ENCODE data around the gene HYAL3. TPM values are rescaled to one million over a fixed set of nuclear protein-coding genes. Genes with fewer than 3 reads are reported as not detected.
A peak's percentile ranks its signal among the peaks of the same experiment; 100 is the strongest.
"Not testable (repeated sequence)": the region's sequence is repeated elsewhere in the genome, so short reads cannot be mapped to it uniquely, and the experiment has no call there.

The HYAL3 gene
- total RNA-seq, 2 experiments from 2014 or later, result 3.0 to 3.2 TPM

DNA sequence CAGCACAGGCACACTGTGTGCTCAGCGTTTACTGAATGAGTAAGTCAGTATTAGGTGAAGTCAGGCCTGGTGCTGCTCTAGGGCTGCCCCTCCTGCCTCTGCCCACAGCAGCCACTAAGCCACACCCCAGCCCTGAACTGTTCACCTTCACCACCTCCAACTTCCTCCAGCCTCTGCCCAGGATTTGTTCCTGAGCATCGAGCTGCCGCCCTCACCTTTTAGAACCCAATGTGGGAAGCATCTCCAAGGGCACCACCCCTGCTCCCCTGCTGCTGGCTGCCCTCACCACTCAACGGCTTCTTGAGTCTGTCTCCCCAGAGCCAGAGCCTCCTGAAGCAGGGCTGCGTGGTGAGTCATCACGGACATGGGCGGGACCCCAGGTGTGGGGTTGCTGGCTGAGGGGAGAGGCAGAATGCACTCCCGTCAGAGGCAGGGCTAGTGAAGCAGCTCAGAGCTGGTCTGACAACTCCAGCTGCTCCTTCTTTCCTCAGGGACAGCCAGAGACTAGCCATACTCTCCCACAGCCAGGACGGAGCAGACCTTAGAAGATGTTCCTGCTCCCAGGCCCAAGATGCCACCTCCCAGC lies 17.5 kb upstream of the HYAL3 start:
- H3K4me1 Mint-ChIP-seq (ENCODE audit: low read depth), result peaks cover 40% of the 10 kb centered on the region
- Histone ChIP-seq H3K27ac (ENCODE audit: low read depth in 1 of 2, low read length in 2 of 2) (peak overlapping the region in 1 of 2 donors; percentile 47), H3K9me3 (ENCODE audit: control insufficient read depth in 1 of 2, insufficient read depth in 1 of 2, low read length in 2 of 2) (no peaks in the 10 kb centered on the region), H3K4me1 (ENCODE audit: insufficient read depth, low read length) (peaks cover 57% of the 10 kb centered on the region), H3K36me3 (ENCODE audit: insufficient read depth, low read length) (no peaks in the 10 kb centered on the region), H3K4me3 (ENCODE audit: low read length) (peak overlapping the region; percentile 31), H3K27me3 (ENCODE audit: control insufficient read depth in 1 of 2, insufficient read depth in 2 of 2, low read length in 2 of 2) (no peaks in the 10 kb centered on the region)
- H3K27ac Mint-ChIP-seq, result peak overlapping the region; percentile 90
- intact Hi-C loops (cut with DNase I, micrococcal nuclease), result no loop called here
- H3K36me3 Mint-ChIP-seq (ENCODE audit: low read depth), result no peaks in the 10 kb centered on the region
- ATAC-seq (ENCODE audit: poor library complexity) (peak; percentile 71), DNase-seq (peak in 13 of 14 experiments; percentile 52 to 85 (median 67))
- H3K4me3 Mint-ChIP-seq, result peak overlapping the region; percentile 74
- H3K27me3 Mint-ChIP-seq, result no peaks in the 10 kb centered on the region
- ChIA-PET CTCF (interaction anchor here (2.2 kb wide), 1 partner anchor 8 kb away, joined by 7 read pairs; no protein-coding TSS in a partner anchor), POLR2A (interaction anchor here (1.2 to 2.8 kb wide), 2 partner anchors 18 to 24 kb away, joined by 3 to 16 read pairs; partner anchors contain the start of genes HYAL3, IFRD2 and NAA80)
- TF ChIP-seq, protein P1, sequence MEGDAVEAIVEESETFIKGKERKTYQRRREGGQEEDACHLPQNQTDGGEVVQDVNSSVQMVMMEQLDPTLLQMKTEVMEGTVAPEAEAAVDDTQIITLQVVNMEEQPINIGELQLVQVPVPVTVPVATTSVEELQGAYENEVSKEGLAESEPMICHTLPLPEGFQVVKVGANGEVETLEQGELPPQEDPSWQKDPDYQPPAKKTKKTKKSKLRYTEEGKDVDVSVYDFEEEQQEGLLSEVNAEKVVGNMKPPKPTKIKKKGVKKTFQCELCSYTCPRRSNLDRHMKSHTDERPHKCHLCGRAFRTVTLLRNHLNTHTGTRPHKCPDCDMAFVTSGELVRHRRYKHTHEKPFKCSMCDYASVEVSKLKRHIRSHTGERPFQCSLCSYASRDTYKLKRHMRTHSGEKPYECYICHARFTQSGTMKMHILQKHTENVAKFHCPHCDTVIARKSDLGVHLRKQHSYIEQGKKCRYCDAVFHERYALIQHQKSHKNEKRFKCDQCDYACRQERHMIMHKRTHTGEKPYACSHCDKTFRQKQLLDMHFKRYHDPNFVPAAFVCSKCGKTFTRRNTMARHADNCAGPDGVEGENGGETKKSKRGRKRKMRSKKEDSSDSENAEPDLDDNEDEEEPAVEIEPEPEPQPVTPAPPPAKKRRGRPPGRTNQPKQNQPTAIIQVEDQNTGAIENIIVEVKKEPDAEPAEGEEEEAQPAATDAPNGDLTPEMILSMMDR (IDR thresholded peaks at IDR 0.05), result no peak
- H3K9me3 Mint-ChIP-seq, result no peaks in the 10 kb centered on the region

DNA sequence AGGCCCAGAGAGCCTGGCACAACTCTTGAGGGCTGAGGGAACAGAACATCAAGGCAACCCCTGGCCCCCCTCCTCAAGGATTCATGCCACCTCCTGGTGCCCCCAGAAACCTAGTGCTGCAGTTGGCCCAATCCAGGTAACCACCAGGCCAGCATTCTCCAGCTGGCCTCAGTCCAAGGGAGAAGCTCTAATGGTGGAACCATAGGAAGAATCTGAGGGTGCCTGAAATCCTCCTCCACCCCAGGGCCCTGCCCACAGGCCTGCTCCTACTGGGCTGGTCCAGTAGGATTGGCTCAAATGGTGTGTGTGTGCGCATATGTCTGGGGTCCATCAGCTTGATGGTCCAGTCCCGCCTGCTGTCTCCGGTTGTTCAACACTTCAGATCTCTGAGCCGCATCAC lies 15.6 kb upstream of the HYAL3 start:
- DNase-seq (peak in 1 of 14 experiments; percentile 8), ATAC-seq (ENCODE audit: poor library complexity) (no peak)
- intact Hi-C loops (cut with DNase I, micrococcal nuclease), result no loop called here
- H3K27ac Mint-ChIP-seq, result peak overlapping the region; percentile 69
- no peaks in the 10 kb centered on the region for H3K36me3 ChIP-seq (ENCODE audit: insufficient read depth, low read length)
- H3K4me1 Mint-ChIP-seq (ENCODE audit: low read depth), result peaks cover 30% of the 10 kb centered on the region
- H3K9me3 ChIP-seq (ENCODE audit: control insufficient read depth in 1 of 2, insufficient read depth in 1 of 2, low read length in 2 of 2), result no peaks in the 10 kb centered on the region
- no peaks in the 10 kb centered on the region for H3K27me3 Mint-ChIP-seq
- no peaks in the 10 kb centered on the region for H3K27me3 ChIP-seq (ENCODE audit: control insufficient read depth in 1 of 2, insufficient read depth in 2 of 2, low read length in 2 of 2)
- POLR2A ChIA-PET, result interaction anchor here (0.9 to 1.5 kb wide), 4 partner anchors 10 to 120 kb away, joined by 3 to 5 read pairs (median 3); partner anchors contain the start of genes HYAL3 and NAA80
- TF ChIP-seq, protein P1 (IDR thresholded peaks at IDR 0.05), result no peak
- CTCF ChIA-PET, result interaction anchor here (1.5 to 2.2 kb wide), 2 partner anchors 10 to 120 kb away, joined by 5 to 7 read pairs; no protein-coding TSS in a partner anchor
- no peak overlapping the region for H3K27ac ChIP-seq (ENCODE audit: low read depth in 1 of 2, low read length in 2 of 2)
- H3K4me3 ChIP-seq (ENCODE audit: low read length), result no peak overlapping the region
- no peaks in the 10 kb centered on the region for H3K9me3 Mint-ChIP-seq
- H3K4me1 ChIP-seq (ENCODE audit: insufficient read depth, low read length), result peaks cover 42% of the 10 kb centered on the region
- no peaks in the 10 kb centered on the region for H3K36me3 Mint-ChIP-seq (ENCODE audit: low read depth)
- H3K4me3 Mint-ChIP-seq, result no peak overlapping the region

DNA sequence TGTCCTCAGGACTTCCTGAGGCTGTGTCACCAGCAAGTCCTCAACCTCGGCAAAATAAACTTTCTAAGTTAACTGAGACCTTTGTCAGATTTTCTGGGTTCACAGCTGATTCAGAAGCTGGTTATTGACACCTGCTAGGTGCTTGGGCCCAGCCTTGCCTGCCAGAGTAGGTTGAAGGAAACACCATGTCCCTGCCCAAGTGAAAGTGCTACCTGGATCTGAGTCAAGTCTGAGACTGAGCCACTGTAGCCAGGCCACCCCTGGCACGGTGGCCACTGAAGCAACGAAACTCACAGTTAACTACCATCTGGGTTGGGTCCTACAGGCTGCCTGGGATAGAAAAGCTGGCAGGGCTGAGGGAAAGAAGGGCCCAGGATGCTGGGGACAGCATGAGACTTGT lies 15.1 kb upstream of the HYAL3 start:
- H3K36me3 Mint-ChIP-seq (ENCODE audit: low read depth), result no peaks in the 10 kb centered on the region
- no peak overlapping the region for H3K27ac ChIP-seq (ENCODE audit: low read depth in 1 of 2, low read length in 2 of 2)
- H3K27ac Mint-ChIP-seq, result no peak overlapping the region
- no peak for ATAC-seq (ENCODE audit: poor library complexity)
- ChIA-PET CTCF (interaction anchor here (1.3 kb wide), 1 partner anchor 10 kb away, joined by 3 read pairs; no protein-coding TSS in a partner anchor), POLR2A (interaction anchor here (0.9 to 1.5 kb wide), 2 partner anchors 10 to 119 kb away, joined by 3 read pairs; no protein-coding TSS in a partner anchor)
- H3K4me1 Mint-ChIP-seq (ENCODE audit: low read depth), result peaks cover 25% of the 10 kb centered on the region
- no peak for DNase-seq
- H3K36me3 ChIP-seq (ENCODE audit: insufficient read depth, low read length), result no peaks in the 10 kb centered on the region
- H3K9me3 ChIP-seq (ENCODE audit: control insufficient read depth in 1 of 2, insufficient read depth in 1 of 2, low read length in 2 of 2), result no peaks in the 10 kb centered on the region
- intact Hi-C loops (cut with DNase I, micrococcal nuclease), result no loop called here
- no peaks in the 10 kb centered on the region for H3K27me3 Mint-ChIP-seq
- H3K4me1 ChIP-seq (ENCODE audit: insufficient read depth, low read length), result peaks cover 37% of the 10 kb centered on the region
- no peaks in the 10 kb centered on the region for H3K27me3 ChIP-seq (ENCODE audit: control insufficient read depth in 1 of 2, insufficient read depth in 2 of 2, low read length in 2 of 2)
- no peaks in the 10 kb centered on the region for H3K9me3 Mint-ChIP-seq
- no peak overlapping the region for H3K4me3 Mint-ChIP-seq
- H3K4me3 ChIP-seq (ENCODE audit: low read length), result no peak overlapping the region
- TF ChIP-seq, protein P1 (IDR thresholded peaks at IDR 0.05), result no peak

DNA sequence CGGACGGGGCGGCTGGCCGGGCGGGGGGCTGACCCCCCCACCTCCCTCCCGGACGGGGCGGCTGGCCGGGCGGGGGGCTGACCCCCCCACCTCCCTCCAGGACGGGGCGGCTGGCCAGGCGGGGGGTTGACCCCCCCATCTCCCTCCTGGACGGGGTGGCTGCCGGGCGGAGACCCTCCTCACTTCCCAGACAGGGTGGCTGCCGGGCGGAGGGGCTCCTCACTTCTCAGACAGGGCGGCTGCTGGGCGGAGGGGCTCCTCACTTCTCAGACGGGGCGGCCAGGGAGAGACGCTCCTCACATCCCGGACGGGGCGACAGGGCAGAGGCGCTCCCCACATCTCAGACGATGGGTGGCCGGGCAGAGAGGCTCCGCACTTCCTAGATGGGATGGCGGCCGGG lies 12.8 kb upstream of the HYAL3 start:
- not testable (repeated sequence) for ATAC-seq (ENCODE audit: poor library complexity)

More for the DNA sequence above, 12.8 kb upstream of the HYAL3 start:
- intact Hi-C loops (cut with DNase I, micrococcal nuclease); H3K27ac ChIP-seq (ENCODE audit: low read depth in 1 of 2, low read length in 2 of 2); H3K27me3 Mint-ChIP-seq; H3K9me3 ChIP-seq (ENCODE audit: control insufficient read depth in 1 of 2, insufficient read depth in 1 of 2, low read length in 2 of 2); H3K27ac Mint-ChIP-seq; DNase-seq; H3K9me3 Mint-ChIP-seq; POLR2A ChIA-PET; CTCF ChIA-PET; H3K4me3 ChIP-seq (ENCODE audit: low read length); H3K27me3 ChIP-seq (ENCODE audit: control insufficient read depth in 1 of 2, insufficient read depth in 2 of 2, low read length in 2 of 2); H3K36me3 Mint-ChIP-seq (ENCODE audit: low read depth); H3K4me3 Mint-ChIP-seq; H3K36me3 ChIP-seq (ENCODE audit: insufficient read depth, low read length): not testable (repeated sequence)
- H3K4me1 Mint-ChIP-seq (ENCODE audit: low read depth), result peaks cover 15% of the 10 kb centered on the region
- peaks cover 16% of the 10 kb centered on the region for H3K4me1 ChIP-seq (ENCODE audit: insufficient read depth, low read length)
